Activated CD4-positive, alpha-beta T cell treated with anti-CD3 and anti-CD28 coated beads, Interleukin-2, amount 50 U/mL, for 48 hours (primary cell): ENCODE data around the gene ACOX3.
"Not testable (repeated sequence)": the region's sequence is repeated elsewhere in the genome, so short reads cannot be mapped to it uniquely, and the experiment has no call there.

ENCODE experiments used
- DNase-seq, 2 experiments: peaks; one replicate each; pipeline ENCODE4 v3.0.0-alpha.2; 2020

ACOX3 gene

GRCh38 chr4:8440492-8441311 lies at the start of gene ACOX3, which contains the start of gene TRMT44:
Gene ACOX3 (minus strand): TSS chr4:8440723. CDS start chr4:8416521, 24,202 bp downstream.
Gene TRMT44 (plus strand): TSS chr4:8440777. CDS start chr4:8440823, 46 bp downstream.
- peak; percentile 93 to 95 for DNase-seq

GRCh38 chr4:8488791-8489369 lies 48.4 kb upstream of the ACOX3 start:
- DNase-seq, result no peak

- DNase-seq, result not testable (repeated sequence)
Measured at GRCh38 chr4:8486643-8487042, 46.1 kb upstream of the ACOX3 start.

GRCh38 chr4:8480221-8480620 lies 39.7 kb upstream of the ACOX3 start:
- DNase-seq, result no peak

- no peak for DNase-seq
Measured at GRCh38 chr4:8478801-8479744, 38.5 kb upstream of the ACOX3 start.

GRCh38 chr4:8478371-8478770 lies 37.8 kb upstream of the ACOX3 start:
- no peak for DNase-seq

GRCh38 chr4:8477676-8478075 lies 37.2 kb upstream of the ACOX3 start:
- no peak for DNase-seq

GRCh38 chr4:8477095-8477635 lies 36.6 kb upstream of the ACOX3 start:
- no peak for DNase-seq

GRCh38 chr4:8475751-8476575 lies 35.4 kb upstream of the ACOX3 start:
- DNase-seq, result no peak

- DNase-seq, result no peak
Measured at GRCh38 chr4:8474856-8475255, 34.3 kb upstream of the ACOX3 start.

GRCh38 chr4:8473920-8474590 lies 33.5 kb upstream of the ACOX3 start:
- DNase-seq, result no peak

GRCh38 chr4:8473198-8473919 lies 32.8 kb upstream of the ACOX3 start:
- DNase-seq, result no peak

GRCh38 chr4:8472689-8473197 lies 32.2 kb upstream of the ACOX3 start:
- no peak for DNase-seq

GRCh38 chr4:8472158-8472688 lies 31.7 kb upstream of the ACOX3 start:
- no peak for DNase-seq

GRCh38 chr4:8471211-8471875 lies 30.8 kb upstream of the ACOX3 start:
- no peak for DNase-seq

GRCh38 chr4:8470451-8471024 lies 30.0 kb upstream of the ACOX3 start:
- DNase-seq, result no peak

GRCh38 chr4:8469550-8469949 lies 29.0 kb upstream of the ACOX3 start:
- no peak for DNase-seq

GRCh38 chr4:8468746-8469535 lies 28.4 kb upstream of the ACOX3 start:
- DNase-seq, result peak; percentile 63 to 69
